HG03039 (cell line): ENCODE measurements around the gene PLA2G4B.

Experiments
- ATAC-seq: cut with Tn5 transposase; IDR thresholded peaks from one replicate; pipeline ENCODE4 v1.9.1; 2021; ENCODE audit warnings: mild to moderate bottlenecking, moderate library complexity; ENCODE audit not compliant: unreplicated experiment

Gene PLA2G4B

GRCh38 chr15:41866872-41867579, 28.4 kb downstream of the PLA2G4B start:
- ATAC-seq: no peak

- no peak for ATAC-seq
These were observed 29.7 kb downstream of the PLA2G4B start for GRCh38 chr15:41868321-41868720.

GRCh38 chr15:41869770-41870688, 31.4 kb downstream of the PLA2G4B start:
- no peak for ATAC-seq

- no peak for ATAC-seq
These were observed 32.0 kb downstream of the PLA2G4B start for GRCh38 chr15:41870689-41871081.

GRCh38 chr15:41871175-41871905, 32.7 kb downstream of the PLA2G4B start:
- ATAC-seq: no peak

GRCh38 chr15:41872166-41872747, 33.6 kb downstream of the PLA2G4B start:
- no peak for ATAC-seq

- no peak for ATAC-seq
These were observed 35.1 kb downstream of the PLA2G4B start for GRCh38 chr15:41873711-41874110.

- ATAC-seq: no peak
These were observed 36.1 kb downstream of the PLA2G4B start for GRCh38 chr15:41874736-41875135.

GRCh38 chr15:41876007-41876406, 37.4 kb downstream of the PLA2G4B start:
- ATAC-seq: no peak

GRCh38 chr15:41876689-41877088, 38.0 kb downstream of the PLA2G4B start:
- no peak for ATAC-seq

- ATAC-seq: no peak
These were observed 39.1 kb downstream of the PLA2G4B start for GRCh38 chr15:41877631-41878354.

GRCh38 chr15:41878355-41878699, 39.7 kb downstream of the PLA2G4B start:
- no peak for ATAC-seq

GRCh38 chr15:41879321-41879845, 40.7 kb downstream of the PLA2G4B start:
- ATAC-seq: no peak

- ATAC-seq: no peak
These were observed 41.7 kb downstream of the PLA2G4B start for GRCh38 chr15:41880156-41880877.

GRCh38 chr15:41881086-41881485, 42.4 kb downstream of the PLA2G4B start:
- no peak for ATAC-seq

GRCh38 chr15:41881550-41881919, 42.9 kb downstream of the PLA2G4B start:
- ATAC-seq: no peak

- no peak for ATAC-seq
These were observed 43.5 kb downstream of the PLA2G4B start for GRCh38 chr15:41881920-41882688.

GRCh38 chr15:41882689-41883483, 44.2 kb downstream of the PLA2G4B start:
- no peak for ATAC-seq
